ENCODE results near the gene PDE11A. TPM values are rescaled to one million over a fixed set of nuclear protein-coding genes. Genes with fewer than 3 reads are reported as not detected.

Gene PDE11A
- total RNA-seq, 1 experiment from 2014 or later: 0.61 TPM

GRCh38 chr2:177869912-177870311 lies 202.7 kb downstream of the PDE11A start (continued):
- no peak for TF ChIP-seq ATF3 (IDR thresholded peaks at IDR 0.05)
- TF ChIP-seq CEBPB (IDR thresholded peaks at IDR 0.05; ENCODE audit: low read depth): no peak
- no peak for TF ChIP-seq ZNF274 (IDR thresholded peaks at IDR 0.05; ENCODE audit: low read depth, low read length)
- no peak for TF ChIP-seq POLR2AphosphoS5 (IDR thresholded peaks at IDR 0.05; ENCODE audit: low read depth, low read length)
- TF ChIP-seq ZBTB33 (IDR thresholded peaks at IDR 0.05; ENCODE audit: extremely low read depth, insufficient replicate concordance, low read length): no peak
- TF ChIP-seq ELF1 (IDR thresholded peaks at IDR 0.05; ENCODE audit: borderline replicate concordance, low read depth): no peak
- no peak for TF ChIP-seq RAD21 (IDR thresholded peaks at IDR 0.05; ENCODE audit: low read depth)

- Histone ChIP-seq H3K36me3 (ENCODE audit: control insufficient read depth in 1 of 2, insufficient read depth in 2 of 2, low read length in 2 of 2) (no peaks in the 10 kb centered on the region), H2AFZ (ENCODE audit: low read depth, low read length, poor library complexity, severe bottlenecking) (no peak overlapping the region), H3K4me1 (ENCODE audit: control insufficient read depth in 1 of 2, insufficient read depth in 2 of 2, low read length in 2 of 2) (no peaks in the 10 kb centered on the region), H3K9me2 (ENCODE audit: insufficient read depth) (no peaks in the 10 kb centered on the region), H3K4me2 (ENCODE audit: low read length) (no peak overlapping the region), H3K9me3 (ENCODE audit: control insufficient read depth in 1 of 2, insufficient read depth in 1 of 2, low read depth in 1 of 2, low read length in 2 of 2) (no peaks in the 10 kb centered on the region), H3K27ac (ENCODE audit: low read depth, low read length) (no peak overlapping the region), H3K79me2 (ENCODE audit: insufficient read depth, low read length) (no peaks in the 10 kb centered on the region), H3K27me3 (ENCODE audit: insufficient read depth, low read length) (no peaks in the 10 kb centered on the region), H3K4me3 (replicated peaks in 1 of 2; ENCODE audit: low read depth in 1 of 2, low read length in 2 of 2) (no peak overlapping the region), H4K20me1 (ENCODE audit: insufficient read depth) (no peaks in the 10 kb centered on the region), H3K9ac (ENCODE audit: low read length) (no peak overlapping the region)
- ATAC-seq (no peak), DNase-seq (ENCODE audit: low read depth, low spot score) (no peak)
- ChIA-PET POLR2A (no interaction called here), RAD21 (ENCODE audit: low non-redundant PET in 1 of 2, low total read pairs in 2 of 2, uncharacterized antibody in 2 of 2, unreplicated experiment in 2 of 2) (no interaction called here), CTCF (no interaction called here)
- no TSS peak for BruUV-seq (replicated peaks)
- intact Hi-C loops (cut with micrococcal nuclease): no loop called here
- TF ChIP-seq CEBPB (IDR thresholded peaks at IDR 0.05; ENCODE audit: low read depth): no peak
- TF ChIP-seq SIN3A (IDR thresholded peaks at IDR 0.05; ENCODE audit: low read depth): no peak
- no peak for TF ChIP-seq CBX3 (IDR thresholded peaks at IDR 0.05; ENCODE audit: low read depth)
- TF ChIP-seq ATF3 (IDR thresholded peaks at IDR 0.05): no peak
- TF ChIP-seq ZFX (IDR thresholded peaks at IDR 0.05): no peak
- TF ChIP-seq ZBTB33 (IDR thresholded peaks at IDR 0.05; ENCODE audit: extremely low read depth, insufficient replicate concordance, low read length): no peak
- TF ChIP-seq EZH2 (IDR thresholded peaks at IDR 0.05): no peak
- TF ChIP-seq EZH2phosphoT487 (IDR thresholded peaks at IDR 0.05; ENCODE audit: borderline replicate concordance): no peak
- no peak for TF ChIP-seq JUND (IDR thresholded peaks at IDR 0.05)
- TF ChIP-seq REST (IDR thresholded peaks at IDR 0.05; ENCODE audit: low read depth): no peak
- no peak for TF ChIP-seq CTCF (IDR thresholded peaks at IDR 0.05 in 2 of 3, conservative IDR thresholded peaks at IDR 0.05 in 1 of 3; ENCODE audit: borderline replicate concordance in 1 of 3, insufficient read depth in 1 of 3, low read depth in 2 of 3, low read length in 2 of 3)
Observed at GRCh38 chr2:177869209-177869608, 203.4 kb downstream of the PDE11A start.
